Raji (cell line): ENCODE measurements around the gene CTIF.

Experiments used
- POLR2A ChIP-seq: IDR thresholded peaks from 2 replicates; pipeline ENCODE4 v1.6.1; 2011; ENCODE audit warnings: low read depth, low read length, control low read depth; ENCODE audit not compliant: insufficient read depth

CTIF gene

DNA sequence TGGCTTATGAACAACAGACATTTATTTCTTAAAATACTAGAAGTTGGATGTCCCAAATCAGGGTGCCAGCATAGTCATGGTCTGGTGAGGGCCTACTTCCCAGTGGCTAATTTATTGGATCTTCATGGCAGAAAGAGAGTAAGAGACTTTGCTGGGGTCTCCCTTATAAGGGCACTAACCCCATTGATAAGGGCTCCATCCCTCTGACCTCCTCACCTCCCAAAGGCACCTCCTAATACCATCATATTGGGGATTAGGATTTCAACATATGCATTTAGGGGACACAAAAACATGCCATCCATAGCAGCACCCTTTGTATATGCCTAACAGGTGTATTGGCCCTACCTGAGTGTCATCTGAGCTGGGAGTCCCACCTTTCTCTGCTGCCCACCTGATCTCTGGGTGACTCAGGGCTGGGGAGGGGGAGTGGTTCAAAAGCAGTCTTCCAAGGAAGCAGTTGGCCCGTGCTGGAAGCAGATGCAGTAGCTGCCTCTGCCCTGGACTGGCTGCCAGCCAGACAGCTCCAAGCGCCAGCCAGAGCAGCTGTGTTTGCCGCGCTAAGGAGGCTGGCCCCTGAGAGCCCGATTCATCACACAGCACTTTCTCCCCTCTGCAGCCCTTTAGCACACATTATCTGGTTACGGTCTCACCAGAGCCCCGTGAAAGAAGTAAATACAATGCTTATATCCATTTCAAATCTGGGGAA lies 327.4 kb downstream of the CTIF start:
- TF ChIP-seq POLR2A = no peak

DNA sequence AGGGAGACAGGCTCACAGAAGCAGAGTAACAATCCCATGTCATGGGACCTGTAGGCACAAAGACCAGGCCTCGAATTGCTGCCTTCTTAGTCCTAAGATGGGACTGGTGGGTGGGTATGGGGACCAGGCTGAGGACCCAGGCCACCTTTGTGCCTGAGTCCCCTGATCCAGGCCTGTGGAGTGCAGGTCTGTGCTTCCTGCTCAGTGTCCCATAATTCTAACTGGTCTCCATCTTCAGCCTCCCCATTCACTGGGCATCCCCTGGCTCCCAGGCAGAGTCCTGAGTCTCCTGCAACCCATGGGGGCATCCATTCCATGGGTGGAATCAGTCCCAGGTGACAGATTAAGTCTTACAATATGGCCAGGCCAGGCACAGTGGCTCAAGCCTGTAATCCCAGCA lies 328.0 kb downstream of the CTIF start:
- no peak for TF ChIP-seq POLR2A

DNA sequence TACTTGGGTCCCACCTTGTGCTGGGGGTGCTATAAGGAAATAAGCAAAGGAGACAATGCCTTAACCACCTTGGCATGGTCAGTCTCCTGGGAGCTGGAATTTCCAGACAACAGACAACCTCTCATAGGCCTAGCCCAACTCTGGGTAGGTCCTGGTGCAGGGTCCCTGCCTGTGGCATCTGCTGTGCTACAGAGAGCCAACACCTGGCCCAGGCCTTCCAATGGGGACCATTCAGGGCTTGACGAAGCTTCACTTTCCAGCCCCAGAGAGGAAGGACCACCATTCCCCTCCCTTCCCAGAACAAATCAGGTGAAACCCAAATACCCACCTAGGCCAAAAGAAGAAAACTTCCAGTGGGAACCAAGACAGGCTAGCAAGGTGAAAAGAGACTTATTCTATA lies 329.1 kb downstream of the CTIF start:
- TF ChIP-seq POLR2A = no peak

DNA sequence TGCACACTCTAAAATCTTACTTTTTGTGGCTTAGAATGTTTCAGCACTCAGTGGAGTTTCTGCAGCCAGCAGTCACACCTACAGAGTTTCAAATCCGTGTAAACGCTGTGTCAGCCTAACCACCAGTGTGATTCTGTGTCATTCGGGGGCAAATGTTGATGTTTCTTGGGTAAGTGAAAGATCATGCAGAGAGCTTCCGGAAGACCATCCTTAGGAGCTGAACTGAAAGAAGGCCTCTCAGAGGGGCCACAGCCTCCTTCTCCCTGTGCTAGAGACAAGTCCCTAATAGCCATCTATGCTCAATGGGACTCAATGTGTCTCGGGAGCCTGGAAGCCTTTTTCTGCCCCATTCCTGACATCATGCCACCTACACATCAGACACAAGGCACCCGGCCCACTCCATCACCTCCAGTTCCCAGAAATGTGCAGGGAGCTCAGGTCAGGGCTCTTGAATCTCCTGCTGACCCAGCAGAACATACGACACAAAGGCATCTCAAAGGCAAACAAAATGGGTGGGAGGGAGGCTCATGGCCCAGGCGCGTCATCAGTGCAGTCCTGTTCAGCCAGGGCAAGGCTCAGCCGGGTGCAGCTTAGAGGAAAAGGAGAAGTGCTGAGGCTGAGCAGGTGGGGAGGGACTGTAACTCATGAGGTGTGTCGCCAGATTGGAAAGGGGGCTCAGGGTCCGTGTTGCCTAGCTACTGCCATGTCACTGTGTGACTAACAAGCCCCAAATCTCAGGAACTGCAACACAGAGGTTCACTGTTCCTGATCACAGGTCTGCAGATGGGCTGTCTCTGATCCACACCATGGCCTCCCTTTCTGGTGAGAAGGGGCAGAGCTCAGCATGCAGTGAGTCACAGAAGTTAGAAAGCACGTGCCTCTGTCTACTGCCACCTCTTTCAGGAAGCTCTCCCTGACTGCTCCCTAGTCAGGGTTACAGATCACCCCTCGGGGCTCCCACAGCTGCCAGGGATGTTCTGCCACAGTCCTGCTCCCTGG lies 329.9 kb downstream of the CTIF start:
- no peak for TF ChIP-seq POLR2A

DNA sequence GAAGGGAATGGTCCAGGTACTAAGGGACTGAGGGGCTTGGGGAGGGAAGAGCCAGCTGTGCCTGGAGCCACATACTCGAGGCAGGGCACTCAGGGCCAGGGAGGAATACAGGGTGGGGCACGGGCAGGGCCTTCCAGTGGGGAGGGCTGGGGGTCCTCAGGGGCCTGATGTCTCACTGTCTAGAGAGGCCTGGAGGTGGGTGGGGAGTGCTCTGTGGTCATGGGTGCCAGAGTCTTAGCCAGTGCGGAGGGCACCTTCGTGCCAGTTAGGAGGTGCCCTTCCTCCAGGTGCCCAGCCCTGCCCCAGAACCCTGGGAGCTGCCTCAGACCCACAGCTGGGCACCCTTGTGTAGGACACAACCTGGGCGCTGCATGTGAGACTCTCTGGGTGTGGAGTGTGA lies 330.8 kb downstream of the CTIF start:
- TF ChIP-seq POLR2A = no peak

DNA sequence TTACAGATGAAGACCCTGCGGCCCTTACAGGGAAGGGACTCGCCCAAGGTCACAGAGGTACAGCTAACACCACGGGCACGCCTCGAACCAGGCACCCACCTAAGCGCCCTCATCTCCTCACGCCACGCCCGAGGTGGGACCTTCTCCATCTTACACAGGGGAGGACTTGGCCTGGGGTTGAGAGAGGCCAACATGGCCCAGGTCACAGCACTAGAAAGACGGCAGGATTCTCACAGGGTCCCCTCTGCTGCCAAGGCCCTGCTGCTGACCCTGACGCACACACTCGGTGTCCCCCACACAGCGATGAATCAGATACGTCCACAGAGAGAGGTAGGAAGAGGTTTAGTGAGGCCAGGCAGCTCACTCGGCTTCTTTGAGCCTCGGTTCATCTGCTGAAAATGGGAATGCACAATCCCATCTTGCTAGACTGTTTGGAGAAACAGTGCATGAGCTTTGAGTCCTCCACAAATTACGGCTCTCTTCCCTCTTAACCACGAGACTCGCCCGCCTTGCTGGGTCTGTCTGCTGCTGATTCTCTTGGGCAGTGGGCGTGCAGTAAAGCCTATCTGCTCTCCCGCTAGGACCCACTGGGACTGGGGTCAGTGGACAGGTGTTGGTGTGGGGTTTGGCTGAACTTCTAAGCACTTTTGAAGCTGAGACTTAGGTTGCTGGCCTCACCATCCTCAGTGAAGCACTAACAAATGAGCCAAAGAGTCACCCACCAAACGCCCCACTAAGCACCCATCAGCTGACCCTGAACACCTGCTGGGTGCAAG lies 332.7 kb downstream of the CTIF start:
- no peak for TF ChIP-seq POLR2A

DNA sequence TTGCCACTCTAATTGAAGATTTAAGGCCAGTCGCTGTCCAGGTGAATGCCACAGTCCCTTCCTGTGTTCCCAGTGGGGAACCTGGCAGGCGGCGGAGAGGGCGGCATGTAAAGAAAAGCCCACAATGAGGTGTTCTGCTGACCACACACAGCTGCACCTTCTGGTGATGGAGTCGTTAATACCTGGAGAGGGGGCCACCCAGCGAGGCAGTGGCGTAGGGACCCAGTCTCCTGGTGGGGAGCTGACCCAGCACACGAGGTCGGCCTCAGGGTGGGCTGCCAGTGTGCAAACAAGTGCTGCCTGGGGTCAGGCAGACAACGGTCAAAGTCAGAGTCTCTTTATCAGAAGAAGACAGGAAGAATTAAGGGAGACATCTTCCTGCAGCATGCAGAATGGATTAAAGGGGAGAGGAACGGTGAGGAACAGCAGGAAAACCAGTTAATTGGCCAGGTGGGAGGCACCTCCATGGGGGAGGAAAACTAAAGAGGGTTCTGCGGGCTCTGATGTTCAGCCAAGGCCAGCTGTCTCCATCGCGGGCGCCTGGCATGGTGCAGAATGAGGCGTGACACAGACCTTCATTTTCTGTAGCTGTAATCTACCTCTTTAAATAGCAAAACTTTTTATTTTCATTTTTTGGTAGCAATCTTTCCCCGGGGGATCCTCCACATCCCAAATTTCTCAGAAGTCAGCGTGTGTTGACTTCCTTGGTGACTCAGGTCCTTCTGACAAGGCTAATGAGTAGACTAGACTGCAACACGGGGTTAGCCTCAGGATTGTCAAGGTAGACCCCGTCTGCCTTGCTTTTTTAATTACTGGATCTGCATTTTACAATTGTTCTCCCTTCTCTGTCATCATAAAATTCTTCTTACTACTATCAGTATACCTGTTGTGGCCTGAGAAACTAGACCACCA lies 333.7 kb downstream of the CTIF start:
- no peak for TF ChIP-seq POLR2A

DNA sequence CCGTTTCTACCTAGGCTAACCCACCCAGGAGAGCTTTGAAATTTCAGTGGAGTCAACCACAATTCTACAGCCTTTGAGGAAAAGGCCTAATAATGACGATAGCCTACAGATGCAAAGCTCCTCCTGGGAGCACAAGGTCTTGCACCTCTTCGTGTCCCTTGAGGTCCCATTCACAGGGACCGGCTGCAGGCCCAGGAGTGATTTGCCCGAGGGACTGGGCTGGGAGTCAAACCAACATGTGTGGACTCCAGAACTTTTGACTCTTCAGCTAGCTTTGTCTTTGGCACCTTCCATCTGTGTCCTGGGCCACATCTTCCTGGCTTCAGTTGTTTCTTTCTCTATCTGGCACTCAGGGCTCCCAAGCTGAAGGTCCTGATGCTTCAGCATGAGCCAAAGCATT lies 335.4 kb downstream of the CTIF start:
- no peak for TF ChIP-seq POLR2A

DNA sequence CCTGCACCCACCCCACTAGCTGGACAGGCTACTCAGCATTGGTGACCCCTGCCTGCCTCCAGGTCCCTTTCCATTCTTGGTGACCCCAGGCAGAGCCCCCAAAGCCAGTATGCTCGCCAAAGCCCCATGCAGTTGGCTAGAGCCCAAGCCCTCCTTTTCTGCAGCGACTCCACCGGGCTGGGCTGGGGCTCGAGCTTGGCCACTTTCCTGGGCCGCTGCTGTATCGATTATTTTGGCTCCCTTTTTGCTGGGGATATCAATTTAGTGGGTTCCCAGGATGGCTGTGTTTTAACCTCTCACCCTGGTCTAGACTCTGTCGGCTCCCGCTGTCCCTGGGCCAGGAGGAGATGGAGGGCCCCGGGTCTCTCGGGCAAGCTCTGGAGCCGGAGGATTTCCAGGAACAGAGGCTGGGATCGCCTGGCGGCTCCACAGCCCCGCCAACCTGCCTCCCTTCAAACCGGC lies 335.9 kb downstream of the CTIF start:
- TF ChIP-seq POLR2A = no peak

DNA sequence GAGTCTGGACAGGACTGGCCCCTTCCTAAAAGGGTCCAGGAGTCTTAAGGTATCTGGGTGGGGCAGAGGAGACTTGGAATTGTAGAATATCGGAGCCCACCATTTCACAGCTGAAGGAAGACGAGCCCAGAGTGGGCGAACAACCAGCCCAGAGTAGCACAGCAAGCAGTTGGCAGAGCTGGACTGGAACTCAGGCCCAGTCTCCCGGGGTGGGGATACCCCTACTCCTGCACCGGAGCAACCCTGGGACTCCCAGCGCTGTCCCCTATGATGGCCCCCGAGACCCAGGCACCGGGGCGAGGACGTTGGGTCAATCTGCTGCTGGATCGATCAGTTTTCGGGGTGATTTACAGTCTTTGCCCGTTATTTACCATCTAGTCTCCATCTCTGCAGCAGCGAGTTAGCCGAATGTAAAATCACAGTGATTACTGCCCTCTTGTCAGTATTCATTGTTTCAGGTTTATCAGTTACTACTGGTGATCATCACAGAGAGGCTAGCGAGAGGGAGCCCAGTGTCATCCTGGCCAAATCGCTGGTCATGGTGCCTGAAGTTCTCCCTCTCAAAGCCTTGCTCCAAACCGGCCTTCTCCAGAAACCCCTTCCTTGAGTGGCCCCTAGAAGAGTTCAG lies 336.6 kb downstream of the CTIF start:
- no peak for TF ChIP-seq POLR2A

DNA sequence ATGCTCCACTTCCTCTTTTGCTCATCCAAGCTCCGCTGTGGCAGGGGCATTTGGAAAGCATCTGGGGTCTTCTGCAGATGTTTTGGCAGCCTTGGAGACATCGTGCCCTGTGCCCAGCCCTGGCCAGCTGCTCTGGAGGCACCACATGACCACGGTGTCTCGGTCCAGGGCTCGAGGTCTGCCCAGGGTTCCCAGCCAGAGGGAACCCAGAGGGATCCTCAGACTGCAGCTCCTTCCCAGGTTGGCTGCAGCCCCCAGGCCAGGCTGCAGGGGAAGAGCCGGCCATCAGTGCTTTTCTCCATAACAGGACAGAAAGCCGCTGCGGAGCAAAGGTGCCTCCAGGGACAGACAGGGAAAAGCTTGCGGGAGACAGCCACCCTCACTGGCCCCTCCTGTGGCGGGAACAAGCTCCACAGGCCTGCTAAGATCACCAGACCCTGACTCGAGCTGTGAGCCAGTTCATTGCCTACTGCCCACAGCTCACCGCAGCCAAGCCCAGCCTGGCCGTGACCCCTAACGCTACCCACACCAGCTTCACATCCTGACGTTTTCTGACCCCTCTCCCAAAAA lies 337.2 kb downstream of the CTIF start:
- no peak for TF ChIP-seq POLR2A

DNA sequence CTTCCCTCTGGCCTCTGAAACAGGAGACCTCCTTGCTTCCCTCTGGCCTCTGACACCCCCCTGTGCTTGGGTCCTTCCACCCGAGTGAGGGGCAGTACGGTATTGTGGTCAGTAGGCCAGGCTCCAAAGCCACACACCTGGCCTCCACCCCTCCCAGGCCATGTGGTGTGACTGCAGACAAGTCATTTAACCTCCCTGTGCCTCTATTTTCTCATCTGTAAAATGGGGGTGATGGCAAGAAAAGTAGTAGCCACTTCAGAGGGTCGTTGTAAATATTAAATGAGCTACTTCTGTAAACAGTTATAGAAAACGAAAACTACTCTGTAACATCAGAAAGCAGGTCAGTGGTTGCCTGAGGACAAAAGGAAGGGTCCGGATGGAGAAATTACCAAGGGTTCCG lies 337.8 kb downstream of the CTIF start:
- no peak for TF ChIP-seq POLR2A

DNA sequence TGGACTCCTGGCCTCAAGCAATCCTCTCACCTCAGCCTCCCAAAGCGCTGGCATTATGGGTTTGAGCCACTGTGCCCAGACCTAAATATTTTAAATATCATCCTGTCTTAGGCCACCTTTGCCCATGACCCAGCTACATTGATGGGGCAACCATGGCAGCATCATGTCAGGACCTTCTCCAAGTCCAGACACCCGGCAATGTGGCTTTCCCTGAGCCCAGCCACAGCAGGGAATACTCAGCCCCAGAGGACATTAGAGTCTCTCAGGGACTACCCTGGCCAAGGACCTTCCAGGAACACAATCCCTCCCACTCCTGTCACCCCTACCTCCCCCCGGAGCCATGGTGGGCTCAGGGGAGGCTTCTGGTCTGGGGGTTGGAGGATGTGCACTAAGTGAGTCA lies 339.1 kb downstream of the CTIF start:
- TF ChIP-seq POLR2A = no peak
